GM19452 (cell line): ENCODE measurements around the gene NRCAM.
"Not testable (repeated sequence)": the region's sequence is repeated elsewhere in the genome, so short reads cannot be mapped to it uniquely, and the experiment has no call there.

Experiments used
- ATAC-seq: cut with Tn5 transposase; IDR thresholded peaks from one replicate; pipeline ENCODE4 v1.9.1; 2021; ENCODE audit not compliant: unreplicated experiment

Gene NRCAM

DNA sequence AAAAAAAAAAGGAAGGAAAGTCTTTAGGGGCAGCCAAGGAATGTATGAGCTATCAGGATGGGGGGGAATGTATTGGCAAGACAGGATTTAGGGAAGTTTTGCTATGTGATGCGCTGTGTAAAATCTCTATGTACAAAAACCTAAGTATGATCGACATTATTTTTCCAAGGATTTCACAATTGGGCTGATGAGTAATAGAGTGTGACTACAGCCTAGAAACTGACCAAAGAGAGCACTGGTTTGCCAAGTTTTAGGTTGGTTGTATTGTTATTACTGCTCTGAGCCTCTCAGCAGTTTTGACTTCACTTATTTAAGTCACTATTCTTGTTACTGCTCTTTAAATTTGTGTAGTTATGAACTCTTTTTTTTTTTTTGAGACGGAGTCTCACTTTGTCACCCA is 107.3 kb downstream of the NRCAM start:
- no peak for ATAC-seq

GRCh38 chr7:108347616-108348015 is 108.6 kb downstream of the NRCAM start:
- no peak for ATAC-seq

- ATAC-seq = no peak
Measured at GRCh38 chr7:108345710-108346336, 110.4 kb downstream of the NRCAM start.

GRCh38 chr7:108340856-108341411 is 115.3 kb downstream of the NRCAM start:
- no peak for ATAC-seq

DNA sequence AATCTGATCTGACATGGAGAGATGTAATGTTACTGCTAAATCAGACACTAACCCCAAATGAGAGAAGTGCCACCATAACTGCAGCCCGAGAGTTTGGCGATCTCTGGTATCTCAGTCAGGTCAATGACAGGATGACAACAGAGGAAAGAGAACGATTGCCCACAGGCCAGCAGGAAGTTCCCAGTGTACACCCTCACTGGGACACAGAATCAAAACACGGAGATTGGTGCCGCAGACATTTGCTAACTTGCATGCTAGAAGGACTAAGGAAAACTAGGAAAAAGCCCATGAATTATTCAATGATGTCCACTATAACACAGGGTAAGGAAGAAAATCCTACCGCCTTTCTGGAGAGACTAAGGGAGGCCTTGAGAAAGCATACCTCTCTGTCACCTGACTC is 115.8 kb downstream of the NRCAM start:
- ATAC-seq = not testable (repeated sequence)

DNA sequence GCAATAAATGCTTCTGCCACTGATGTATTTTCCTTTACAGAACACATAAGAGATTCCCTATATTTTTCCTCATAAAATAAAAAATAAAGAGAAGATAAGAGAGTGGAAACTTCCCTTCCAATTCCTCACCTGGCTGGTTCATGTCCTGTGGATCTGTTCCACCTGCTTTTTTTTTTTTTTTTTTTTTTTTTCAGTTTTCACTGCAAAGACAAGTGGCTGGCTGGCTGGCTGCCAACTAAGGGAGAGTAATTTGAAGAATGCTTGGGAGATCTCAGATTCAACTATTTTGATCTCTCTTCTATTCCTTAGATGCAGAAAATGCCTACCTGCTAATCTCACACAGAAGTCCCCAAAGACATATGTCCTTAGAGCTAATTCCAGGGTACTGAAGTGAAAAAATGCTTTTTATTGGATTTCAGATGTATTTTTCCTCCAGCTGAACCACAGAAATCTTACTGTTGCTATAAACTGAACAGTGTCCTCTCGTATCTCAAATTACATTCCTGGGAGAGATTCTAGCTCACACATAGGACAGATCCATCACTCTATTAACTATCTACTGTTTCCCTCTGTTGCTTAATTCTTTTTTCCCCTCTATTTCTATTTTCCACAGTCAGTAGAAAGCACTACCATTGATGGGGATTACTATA is 120.8 kb downstream of the NRCAM start:
- no peak for ATAC-seq

GRCh38 chr7:108332937-108333336 is 123.3 kb downstream of the NRCAM start:
- no peak for ATAC-seq

- no peak for ATAC-seq
Measured at GRCh38 chr7:108331971-108332370, 124.3 kb downstream of the NRCAM start.

DNA sequence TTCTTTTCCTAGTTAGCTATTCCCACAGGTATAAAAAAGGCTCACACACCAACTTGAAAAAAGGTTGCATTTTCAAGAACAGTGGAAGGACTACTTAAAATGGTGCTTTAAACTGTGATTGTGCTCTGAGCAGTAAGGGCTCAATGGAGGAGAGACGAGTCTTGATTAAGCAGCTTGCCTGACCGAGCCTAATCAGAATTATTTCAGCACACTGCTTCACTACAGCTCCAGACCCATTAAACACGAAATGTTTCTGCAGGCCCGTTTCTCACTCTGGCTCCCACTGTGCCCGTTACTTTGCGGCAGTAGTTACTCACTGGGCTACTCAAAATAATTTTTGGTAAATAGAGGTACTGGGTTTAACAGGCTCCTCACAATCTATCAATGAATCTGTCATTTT is 126.0 kb downstream of the NRCAM start:
- no peak for ATAC-seq

DNA sequence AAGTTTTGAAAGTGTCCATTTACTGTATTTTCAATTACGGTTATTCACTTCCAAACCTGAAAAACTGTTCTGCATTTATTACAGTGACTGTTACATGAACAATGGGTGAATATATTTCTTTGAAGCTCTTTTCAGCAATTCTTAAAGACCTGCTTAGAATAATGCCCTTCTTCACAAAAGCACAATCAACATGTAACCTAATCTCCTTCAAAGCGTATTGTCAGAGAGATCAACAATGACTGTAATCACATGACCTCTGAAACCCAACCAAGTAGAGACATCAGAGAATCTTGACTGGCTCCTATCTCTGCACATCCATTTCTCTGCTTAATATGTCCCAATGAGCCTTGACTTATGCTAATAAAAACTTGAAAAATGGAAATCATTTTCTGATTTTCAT is 126.7 kb downstream of the NRCAM start:
- ATAC-seq = no peak

DNA sequence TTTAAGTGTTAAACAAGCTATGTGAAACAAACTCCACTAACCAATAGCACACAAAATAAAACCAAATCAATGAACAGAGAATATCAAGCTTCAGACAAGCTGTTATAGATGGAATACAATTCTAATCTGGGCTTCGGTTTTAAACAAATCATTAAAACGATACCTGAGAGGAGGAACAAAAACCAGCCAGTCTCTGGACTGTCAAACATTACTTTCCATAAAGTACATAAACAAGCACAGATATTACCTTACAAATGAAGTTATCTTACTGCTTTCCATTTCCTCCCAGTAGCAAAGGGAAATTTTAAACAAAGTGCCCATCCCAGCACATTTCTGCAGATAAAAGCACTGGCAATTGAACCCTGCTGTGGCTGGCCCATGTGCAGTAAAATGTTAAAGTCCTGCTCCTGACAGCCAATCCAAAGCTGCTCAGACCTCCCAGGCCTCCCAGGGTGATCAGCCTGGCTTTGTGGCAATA is 128.0 kb downstream of the NRCAM start:
- ATAC-seq = peak; percentile 71

DNA sequence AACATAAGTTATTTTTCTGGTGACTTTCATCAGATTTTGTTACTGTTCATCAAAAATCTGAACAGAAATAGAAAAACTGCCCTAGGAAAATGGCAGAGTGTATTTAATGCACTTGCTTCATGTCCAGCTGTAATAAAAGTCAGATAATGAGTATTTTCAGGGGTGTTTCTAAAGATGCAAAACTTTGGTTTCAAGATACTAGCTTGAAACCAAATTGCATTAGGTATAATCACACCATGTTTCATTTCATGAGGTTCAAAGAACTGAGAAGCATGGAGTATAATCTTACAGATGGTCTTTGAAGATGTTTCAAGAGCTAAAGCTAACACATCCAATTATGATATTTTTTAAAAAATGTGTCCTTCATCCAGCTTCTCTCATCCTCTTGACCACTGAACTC is 128.9 kb downstream of the NRCAM start:
- ATAC-seq = no peak

- ATAC-seq = no peak
Measured at GRCh38 chr7:108326938-108327337, 129.3 kb downstream of the NRCAM start.

- ATAC-seq = no peak
Measured at GRCh38 chr7:108324053-108325038, 131.9 kb downstream of the NRCAM start.

DNA sequence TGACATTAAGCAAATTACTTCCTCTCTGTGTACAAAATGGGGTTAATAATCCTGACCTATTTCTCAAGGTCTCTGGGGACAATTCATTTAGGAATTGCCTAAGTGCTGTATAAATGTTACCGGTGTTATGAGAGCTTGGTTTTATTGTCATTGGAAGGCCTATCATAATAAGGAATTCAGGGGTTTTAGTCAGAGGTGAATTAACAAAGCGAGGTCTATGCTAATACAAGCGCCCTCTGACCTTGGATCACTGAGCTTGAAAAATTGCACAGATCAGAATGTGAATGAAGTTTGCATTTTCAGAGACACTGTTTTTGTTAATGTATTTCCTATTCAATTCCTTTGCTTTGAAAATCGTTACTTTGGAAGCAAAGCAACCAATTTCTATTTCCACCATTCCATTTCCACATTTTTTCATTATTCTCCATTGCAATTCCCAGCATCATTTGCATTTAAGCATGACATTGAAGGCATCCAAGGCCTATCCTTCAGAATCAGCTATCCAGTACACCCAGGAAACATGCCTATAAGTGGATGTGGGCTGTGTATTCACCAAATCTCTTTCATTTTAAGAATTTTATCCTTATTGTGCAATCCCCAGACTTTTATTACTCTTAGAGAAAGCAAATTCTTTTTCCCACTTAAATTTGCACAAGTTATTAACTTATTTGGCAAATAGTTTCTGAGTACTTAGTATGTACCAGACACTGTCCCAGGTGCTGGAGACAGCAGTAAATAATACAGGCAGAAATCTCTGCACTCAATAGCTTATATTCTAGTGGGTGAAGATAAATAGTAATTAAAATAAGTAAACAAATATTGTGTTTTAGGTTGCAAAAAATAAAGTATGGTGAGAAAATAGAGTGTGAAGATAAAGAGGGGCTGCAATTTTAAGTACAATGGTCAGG is 133.1 kb downstream of the NRCAM start:
- ATAC-seq = no peak

GRCh38 chr7:108322046-108322445 is 134.2 kb downstream of the NRCAM start:
- ATAC-seq = no peak

GRCh38 chr7:108321359-108321758 is 134.9 kb downstream of the NRCAM start:
- no peak for ATAC-seq

GRCh38 chr7:108316708-108317107 is 139.5 kb downstream of the NRCAM start:
- no peak for ATAC-seq

GRCh38 chr7:108314551-108314950 is 141.7 kb downstream of the NRCAM start:
- no peak for ATAC-seq

DNA sequence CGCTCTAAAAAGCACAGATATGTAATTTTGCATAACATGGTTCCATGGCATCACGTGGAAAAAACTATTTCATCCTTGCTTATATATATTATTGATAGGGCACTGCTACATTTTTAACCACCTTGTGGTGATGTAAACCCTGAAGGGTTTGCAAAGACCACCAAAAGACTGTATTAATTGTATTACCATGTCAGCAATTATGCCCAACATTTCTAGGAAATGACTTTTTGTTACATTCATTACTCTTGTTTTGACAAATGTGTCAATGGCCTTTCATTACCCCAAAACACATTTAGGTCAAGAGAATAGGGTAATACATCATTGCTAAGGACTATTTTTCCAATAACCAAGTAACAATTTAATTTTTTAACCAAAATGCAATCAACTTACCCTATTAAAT is 142.2 kb downstream of the NRCAM start:
- no peak for ATAC-seq
